Stimulated activated CD4-positive, alpha-beta T cell treated with anti-CD3 and anti-CD28 coated beads, TNF-alpha, amount 100 ng/mL, for 4 hours (primary cell): Measurements from ENCODE around the gene TNRC6C.
"Not testable (repeated sequence)": the region's sequence is repeated elsewhere in the genome, so short reads cannot be mapped to it uniquely, and the experiment has no call there.

ENCODE experiments used
- DNase-seq, 3 experiments: peaks; one replicate each; pipeline ENCODE4 v3.0.0-alpha.2; 2020; ENCODE audit warnings: low read depth in 3 of 3

TNRC6C gene

DNA sequence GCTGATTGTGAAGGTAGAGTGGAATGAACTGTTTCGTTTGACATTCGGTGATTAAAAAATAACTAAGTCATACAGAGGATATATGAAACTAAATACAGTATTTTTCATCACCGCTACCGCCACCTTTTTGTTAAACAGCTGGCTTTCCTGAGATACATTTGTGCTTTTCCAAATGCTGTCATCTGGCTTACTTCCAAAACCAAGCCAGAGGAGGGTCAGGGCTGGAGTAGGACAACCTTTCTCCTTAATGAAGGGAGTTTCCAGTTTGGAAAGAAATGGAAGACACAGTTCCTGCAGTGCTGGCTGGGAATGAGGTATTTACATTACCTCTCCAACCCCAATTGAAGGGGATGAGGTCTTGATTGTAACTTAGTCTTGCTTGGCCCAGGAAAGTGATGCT, 3.2 kb downstream of the TNRC6C start:
- DNase-seq: no peak

DNA sequence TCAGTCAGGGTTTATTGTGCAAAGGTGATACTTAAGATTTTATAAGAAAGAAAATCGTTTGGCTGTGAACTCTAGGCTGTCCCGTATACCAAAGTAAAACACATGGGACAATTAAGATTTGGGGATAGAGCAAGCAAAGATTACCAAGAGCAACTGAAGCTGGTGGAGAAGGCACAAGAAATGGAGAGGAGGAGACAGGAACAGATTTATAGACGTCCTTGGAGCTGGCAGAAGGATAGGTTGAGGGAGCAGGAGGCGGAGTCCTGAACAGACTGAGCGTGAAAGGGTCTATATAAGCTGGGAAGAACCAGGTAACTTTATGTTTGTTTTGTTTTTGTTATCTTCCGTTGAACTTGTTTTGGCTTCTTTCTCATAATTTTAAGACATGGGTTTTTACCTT, 3.8 kb downstream of the TNRC6C start:
- no peak for DNase-seq

GRCh38 chr17:77963441-77963840, 4.9 kb downstream of the TNRC6C start:
- no peak for DNase-seq

- DNase-seq: no peak
Measured at GRCh38 chr17:77965352-77965751, 6.8 kb downstream of the TNRC6C start.

DNA sequence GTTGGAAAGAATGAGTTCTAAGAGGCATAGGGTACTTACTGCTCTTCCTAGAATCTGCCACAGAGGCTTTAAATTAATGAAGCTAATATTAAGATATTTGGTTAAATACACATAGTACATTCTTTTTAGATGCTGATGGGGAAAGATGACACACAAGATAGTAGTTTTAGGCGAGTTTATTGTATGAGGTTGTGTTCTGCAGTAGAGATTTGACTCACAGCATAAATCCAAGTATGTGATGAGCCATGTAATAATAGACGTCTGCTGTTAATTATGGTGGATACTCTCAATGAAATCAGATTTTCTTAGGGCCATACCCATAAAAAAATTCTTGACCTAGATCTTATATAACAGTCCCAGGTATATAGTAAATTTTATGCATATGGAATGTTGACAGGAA, 8.0 kb downstream of the TNRC6C start:
- DNase-seq: no peak

GRCh38 chr17:77968788-77969187, 10.3 kb downstream of the TNRC6C start:
- DNase-seq: no peak

DNA sequence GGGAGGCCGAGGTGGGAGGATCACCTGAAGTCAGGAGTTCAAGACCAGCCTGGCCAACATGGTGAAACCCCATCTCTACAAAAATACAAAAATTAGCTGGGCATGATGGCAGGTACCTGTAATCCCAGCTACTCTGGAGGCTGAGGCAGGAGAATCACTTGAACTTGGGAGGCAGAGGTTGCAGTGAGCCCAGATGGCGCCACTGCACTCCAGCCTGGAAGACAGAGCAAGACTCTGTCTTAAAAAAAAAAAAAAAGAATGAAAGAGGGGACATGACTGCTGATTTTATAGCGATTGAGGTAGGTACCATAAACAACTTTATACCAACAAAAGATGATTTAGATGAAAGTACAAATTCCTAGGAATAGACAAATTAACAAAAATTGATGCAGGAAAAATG, 13.8 kb downstream of the TNRC6C start:
- not testable (repeated sequence) for DNase-seq

- DNase-seq: no peak
Measured at GRCh38 chr17:77973953-77974352, 15.4 kb downstream of the TNRC6C start.

DNA sequence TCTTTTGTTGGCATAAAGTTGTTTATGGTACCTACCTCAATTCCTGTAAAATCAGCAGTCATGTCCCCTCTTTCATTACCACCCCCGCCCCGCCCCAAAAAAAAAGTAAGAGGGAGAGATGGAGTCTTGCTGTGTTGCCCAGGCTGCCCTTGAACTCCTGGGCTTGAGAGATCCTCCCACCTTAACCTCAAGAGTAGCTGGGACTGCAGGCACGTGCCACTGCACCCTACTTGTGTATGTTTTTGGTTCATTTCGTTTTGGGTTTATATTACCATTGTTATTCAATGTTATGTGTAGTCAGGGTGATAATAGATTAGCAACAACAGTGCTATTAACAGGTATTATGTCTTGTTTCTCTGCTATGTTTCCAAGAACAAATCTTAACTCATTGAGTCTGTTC, 15.9 kb downstream of the TNRC6C start:
- DNase-seq: no peak

- not testable (repeated sequence) for DNase-seq
Measured at GRCh38 chr17:77982430-77982829, 23.9 kb downstream of the TNRC6C start.

DNA sequence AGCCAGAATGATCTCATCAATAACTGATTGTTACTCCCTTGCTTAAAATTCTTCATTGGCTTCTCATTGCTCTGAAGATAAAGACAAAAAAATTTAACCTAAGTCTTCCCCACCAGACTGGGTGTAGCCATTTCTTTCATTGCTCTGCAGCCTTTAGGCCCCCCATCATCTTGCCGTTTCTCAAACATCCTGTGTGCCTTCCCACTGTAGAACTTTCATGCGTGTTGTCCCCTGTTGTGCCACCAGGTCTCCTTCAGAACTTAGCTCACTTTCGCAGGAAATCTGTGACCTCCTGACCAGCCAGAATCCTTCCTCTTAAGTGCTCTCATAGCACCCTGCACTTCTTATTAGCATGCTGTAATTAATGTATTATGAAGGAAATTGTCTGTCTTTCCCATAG, 31.8 kb downstream of the TNRC6C start:
- DNase-seq: no peak

DNA sequence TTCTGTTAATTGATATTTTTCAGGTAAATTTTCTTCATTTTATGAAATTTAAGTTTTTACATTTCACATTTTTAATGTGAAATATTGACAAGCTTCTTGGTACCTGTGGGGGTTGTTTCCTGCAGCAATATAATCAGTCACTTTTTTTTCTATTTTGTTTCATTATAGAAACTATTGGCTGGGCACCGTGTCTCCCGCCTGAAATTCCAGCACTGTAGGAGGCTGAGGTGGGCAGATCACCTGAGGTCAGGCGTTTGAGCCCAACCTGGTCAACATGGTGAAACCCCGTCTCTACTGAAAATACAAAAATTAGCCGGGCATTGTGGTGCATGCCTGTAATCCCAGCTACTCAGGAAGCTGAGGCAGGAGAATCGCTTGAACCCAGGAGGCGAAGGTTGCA, 35.2 kb downstream of the TNRC6C start:
- DNase-seq: not testable (repeated sequence)

- no peak for DNase-seq
Measured at GRCh38 chr17:77995146-77995852, 36.8 kb downstream of the TNRC6C start.

DNA sequence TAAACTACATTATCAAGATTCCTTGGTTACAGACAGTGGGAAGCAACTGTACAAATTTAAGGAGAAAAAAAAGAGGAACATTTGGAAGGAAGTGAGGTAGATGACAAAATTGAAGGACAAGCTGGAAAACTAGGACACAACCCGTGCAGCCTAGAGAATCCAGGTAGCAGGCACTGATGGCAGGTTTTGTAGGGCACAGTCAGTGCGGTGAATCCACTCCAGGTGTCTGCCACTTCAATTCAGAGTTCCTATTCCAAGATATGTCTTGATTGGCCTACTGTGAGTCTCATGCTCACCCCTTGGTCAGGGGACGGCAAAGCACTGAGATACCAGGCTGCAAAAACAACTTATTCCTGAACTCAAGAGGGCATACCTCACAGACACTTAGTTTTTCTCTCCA, 37.8 kb downstream of the TNRC6C start:
- DNase-seq: no peak

DNA sequence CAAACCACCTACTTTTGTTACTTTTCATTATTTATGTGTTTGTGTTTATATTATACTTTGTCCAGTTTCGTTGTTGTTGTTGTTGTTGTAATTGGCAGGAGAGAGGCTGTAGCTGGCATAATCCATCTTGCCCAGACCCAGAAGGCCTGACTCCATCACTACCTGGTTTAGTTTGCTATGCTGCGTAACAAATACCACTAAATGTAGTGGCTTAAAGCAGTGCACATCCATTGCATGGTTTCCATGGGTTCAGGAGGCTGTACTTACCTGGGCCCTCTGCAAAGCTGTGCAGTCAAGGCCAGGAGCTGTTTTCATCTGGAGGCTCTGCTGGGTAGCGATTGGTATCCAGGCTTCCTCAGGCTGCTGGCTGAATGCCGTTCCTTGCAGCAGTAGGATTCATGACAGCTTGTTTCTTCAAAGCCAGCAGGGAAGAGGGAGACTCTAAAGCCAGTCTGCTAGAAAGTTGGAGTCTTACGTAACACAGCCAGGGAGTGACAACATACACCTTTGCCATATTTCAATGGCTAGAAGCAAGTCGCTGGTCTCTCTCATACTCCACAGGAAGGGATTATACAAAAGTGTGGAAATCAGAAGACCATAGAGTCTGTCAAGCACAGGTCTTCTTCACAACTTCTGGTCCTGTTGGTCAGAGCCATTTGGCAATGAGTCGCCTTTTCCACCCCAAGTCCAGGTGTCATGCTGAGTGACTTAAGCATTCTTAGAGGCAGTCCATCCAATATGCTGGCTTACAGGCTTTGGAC, 41.1 kb downstream of the TNRC6C start:
- DNase-seq: no peak

DNA sequence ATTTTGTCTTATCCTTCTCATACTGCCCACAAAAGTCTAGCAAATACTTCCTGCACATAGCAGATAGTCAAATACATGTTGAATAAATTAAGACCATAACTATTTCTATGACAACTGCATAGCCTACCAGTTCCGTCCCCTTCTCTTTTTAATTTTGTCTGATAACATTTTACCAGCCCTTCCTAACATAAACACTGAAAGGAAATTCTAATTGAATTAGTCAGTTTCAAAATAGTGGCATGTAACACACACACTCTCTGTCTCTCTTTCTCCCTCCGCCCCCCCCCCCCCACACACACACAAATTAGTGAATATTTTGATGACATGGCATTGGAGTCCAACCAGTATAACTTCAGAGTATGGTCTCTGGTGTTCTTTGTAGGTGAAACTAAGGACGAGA, 41.8 kb downstream of the TNRC6C start:
- DNase-seq: no peak

DNA sequence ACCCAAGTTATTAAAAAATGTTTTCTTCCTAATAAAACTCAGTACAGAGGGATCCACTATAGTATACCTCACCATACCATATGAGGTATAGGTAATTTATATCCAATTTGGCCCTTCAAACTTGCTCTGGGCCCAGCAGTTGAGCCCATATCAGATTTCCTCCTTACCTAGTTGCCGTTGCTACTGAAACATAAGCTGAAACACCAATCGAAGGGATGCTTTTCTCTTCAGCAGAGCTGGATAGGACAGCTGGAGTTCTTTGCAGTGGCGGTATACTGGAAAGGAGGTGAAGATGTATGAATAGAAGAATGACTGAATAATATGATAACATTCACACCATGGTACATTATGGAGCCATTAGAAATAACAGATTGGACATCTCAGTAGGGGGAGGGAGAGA, 42.7 kb downstream of the TNRC6C start:
- no peak for DNase-seq

GRCh38 chr17:78001612-78002011, 43.1 kb downstream of the TNRC6C start:
- DNase-seq: no peak

GRCh38 chr17:78002166-78002565, 43.7 kb downstream of the TNRC6C start:
- no peak for DNase-seq

DNA sequence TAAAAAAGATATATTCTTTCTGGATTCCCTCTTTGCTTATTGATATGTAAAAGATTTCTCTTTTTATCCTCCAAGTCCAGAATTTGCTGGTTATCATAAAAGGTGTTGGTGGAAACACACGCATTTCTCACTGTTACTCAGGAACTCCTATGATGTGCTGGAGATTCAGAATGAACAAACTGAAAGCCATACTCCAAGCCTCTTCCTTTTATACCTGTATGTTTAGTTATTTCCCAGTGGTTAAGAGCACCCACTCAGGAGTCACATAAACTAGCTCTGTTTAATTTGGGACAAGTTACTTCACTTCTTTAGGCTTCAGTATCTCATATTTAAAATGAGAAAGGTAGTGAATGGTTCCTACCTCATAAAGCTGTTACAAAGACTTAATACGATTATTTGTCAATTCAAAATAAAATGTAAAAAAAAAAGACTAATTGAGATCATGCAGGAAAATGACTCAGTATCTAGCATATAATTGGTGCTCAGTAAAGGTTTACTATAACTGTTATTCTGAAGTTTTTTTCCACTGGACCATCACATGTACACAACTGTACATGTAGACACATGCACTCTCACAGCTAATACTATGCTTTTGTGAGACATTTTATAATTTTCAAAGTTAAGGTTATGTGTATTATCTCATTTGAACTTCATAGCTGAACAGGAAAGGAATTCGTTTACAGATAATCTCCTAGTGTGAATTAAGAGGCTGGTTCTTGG, 47.1 kb downstream of the TNRC6C start:
- no peak for DNase-seq

GRCh38 chr17:78006338-78006737, 47.8 kb downstream of the TNRC6C start:
- no peak for DNase-seq

- DNase-seq: no peak
Measured at GRCh38 chr17:78007647-78008046, 49.1 kb downstream of the TNRC6C start.

GRCh38 chr17:78010759-78011158, 52.3 kb downstream of the TNRC6C start:
- no peak for DNase-seq
